PC-3 (cell line): ENCODE data around the gene CCDC30.

ENCODE experiments used
- EZH2 ChIP-seq: fragments of 300-600 bp; sonication (generic); IDR thresholded peaks from one replicate; pipeline ENCODE4 v1.6.1; 2017; ENCODE audit warnings: antibody characterized with exemption, mild to moderate bottlenecking, low read length; ENCODE audit not compliant: unreplicated experiment
- EZH2phosphoT487 ChIP-seq: fragments of 300-600 bp; sonication (generic); IDR thresholded peaks from 2 replicates; pipeline ENCODE4 v1.6.1; 2018; ENCODE audit warnings: mild to moderate bottlenecking, antibody characterized with exemption, low read length, borderline replicate concordance
- TF ChIP-seq, protein P1 (sequence below): fragments of 300-600 bp; sonication (generic); conservative IDR thresholded peaks from 2 replicates; pipeline ENCODE4 v1.5.1; 2017; ENCODE audit warnings: antibody characterized with exemption, low read depth, mild to moderate bottlenecking, low read length

DNA sequence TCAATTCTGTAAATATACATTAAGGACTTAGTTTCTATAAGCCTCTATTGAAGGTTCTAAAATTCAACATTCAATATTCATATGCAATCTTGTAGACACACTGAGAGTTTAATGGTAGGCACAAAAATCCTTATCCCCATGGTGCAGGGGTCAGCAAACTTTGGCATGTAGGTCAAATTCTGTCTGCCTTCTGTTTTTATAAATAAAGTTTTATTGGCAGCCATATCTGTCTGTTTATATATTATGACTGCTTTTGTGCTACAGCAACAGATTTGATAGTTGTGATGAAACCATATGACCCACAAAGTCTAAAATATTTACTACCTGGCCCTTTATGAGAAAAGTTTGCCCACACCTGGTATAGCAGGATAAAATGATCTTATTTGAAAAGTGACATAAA is 104.0 kb downstream of the CCDC30 start:
- TF ChIP-seq EZH2 (no peak), EZH2phosphoT487 (no peak)
- TF ChIP-seq, protein P1, sequence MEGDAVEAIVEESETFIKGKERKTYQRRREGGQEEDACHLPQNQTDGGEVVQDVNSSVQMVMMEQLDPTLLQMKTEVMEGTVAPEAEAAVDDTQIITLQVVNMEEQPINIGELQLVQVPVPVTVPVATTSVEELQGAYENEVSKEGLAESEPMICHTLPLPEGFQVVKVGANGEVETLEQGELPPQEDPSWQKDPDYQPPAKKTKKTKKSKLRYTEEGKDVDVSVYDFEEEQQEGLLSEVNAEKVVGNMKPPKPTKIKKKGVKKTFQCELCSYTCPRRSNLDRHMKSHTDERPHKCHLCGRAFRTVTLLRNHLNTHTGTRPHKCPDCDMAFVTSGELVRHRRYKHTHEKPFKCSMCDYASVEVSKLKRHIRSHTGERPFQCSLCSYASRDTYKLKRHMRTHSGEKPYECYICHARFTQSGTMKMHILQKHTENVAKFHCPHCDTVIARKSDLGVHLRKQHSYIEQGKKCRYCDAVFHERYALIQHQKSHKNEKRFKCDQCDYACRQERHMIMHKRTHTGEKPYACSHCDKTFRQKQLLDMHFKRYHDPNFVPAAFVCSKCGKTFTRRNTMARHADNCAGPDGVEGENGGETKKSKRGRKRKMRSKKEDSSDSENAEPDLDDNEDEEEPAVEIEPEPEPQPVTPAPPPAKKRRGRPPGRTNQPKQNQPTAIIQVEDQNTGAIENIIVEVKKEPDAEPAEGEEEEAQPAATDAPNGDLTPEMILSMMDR = no peak
